OCI-LY3 (cell line): ENCODE results near the gene EPHB2.

ENCODE experiments used
- EZH2phosphoT487 ChIP-seq: fragments of 200-600 bp; shearing (Covaris generic); IDR thresholded peaks from 2 replicates; pipeline ENCODE4 v1.6.1; 2018; ENCODE audit warnings: antibody characterized with exemption, mixed run types, low read depth
- TF ChIP-seq, protein P1 (sequence below): fragments of 200-600, 300-600 bp; sonication (generic); IDR thresholded peaks from 2 replicates; pipeline ENCODE4 v1.5.1; 2014; ENCODE audit warnings: antibody characterized with exemption, low read length, low read depth

DNA sequence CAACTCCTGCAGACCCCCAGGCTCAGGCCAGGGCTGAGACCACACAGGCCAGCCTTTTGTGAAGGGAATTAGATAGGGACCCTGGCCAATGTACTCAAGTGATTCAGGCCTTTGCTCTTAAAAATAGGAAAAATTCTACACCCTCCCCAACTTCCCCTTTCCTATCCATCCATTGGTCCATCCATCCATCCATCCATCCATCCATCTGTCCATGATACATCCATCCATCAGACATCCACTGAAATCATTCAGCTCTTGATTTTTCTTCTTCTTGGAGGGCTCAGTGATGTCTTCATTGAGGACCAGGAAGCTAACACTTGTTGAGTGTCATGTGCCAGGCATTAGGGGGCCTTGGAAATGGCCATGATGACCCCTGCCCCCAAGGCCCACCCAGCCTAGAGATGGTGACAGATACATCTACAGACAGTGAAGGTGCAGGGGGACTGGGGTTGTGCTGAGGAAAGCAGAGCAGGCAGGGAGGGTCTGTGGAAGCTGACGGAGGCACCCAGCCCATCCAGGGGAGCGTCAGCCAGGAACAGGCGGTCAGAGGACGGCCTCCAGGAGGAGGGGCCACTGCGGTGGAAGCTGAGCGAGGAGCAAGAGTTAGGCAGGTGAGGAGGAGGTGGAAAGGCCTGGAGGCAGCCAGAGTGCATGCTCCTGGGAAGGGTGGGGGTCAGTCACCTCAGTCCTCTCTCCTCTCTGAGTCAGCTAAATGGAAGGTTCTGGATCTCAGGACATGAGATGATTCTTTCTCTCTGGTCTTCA, 81.9 kb downstream of the EPHB2 start:
- TF ChIP-seq, protein P1, sequence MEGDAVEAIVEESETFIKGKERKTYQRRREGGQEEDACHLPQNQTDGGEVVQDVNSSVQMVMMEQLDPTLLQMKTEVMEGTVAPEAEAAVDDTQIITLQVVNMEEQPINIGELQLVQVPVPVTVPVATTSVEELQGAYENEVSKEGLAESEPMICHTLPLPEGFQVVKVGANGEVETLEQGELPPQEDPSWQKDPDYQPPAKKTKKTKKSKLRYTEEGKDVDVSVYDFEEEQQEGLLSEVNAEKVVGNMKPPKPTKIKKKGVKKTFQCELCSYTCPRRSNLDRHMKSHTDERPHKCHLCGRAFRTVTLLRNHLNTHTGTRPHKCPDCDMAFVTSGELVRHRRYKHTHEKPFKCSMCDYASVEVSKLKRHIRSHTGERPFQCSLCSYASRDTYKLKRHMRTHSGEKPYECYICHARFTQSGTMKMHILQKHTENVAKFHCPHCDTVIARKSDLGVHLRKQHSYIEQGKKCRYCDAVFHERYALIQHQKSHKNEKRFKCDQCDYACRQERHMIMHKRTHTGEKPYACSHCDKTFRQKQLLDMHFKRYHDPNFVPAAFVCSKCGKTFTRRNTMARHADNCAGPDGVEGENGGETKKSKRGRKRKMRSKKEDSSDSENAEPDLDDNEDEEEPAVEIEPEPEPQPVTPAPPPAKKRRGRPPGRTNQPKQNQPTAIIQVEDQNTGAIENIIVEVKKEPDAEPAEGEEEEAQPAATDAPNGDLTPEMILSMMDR: no peak
- TF ChIP-seq EZH2phosphoT487: no peak
